Rectal smooth muscle tissue (tissue), 1 donor: ENCODE measurements around the gene ZNF319.

Experiments
- H3K27ac ChIP-seq: one replicate; pipeline ENCODE4 v1.7.0; 2013; ENCODE audit warnings: low read depth, low read length, inconsistent platforms
- H3K27me3 ChIP-seq: one replicate; pipeline ENCODE4 v1.7.0; 2013; ENCODE audit warnings: low read length; ENCODE audit not compliant: control insufficient read depth, insufficient read depth
- H3K36me3 ChIP-seq: one replicate; pipeline ENCODE4 v1.7.0; 2013; ENCODE audit warnings: low read length; ENCODE audit not compliant: control insufficient read depth, insufficient read depth
- H3K4me1 ChIP-seq: one replicate; pipeline ENCODE4 v1.7.0; 2013; ENCODE audit warnings: low read length; ENCODE audit not compliant: control insufficient read depth, insufficient read depth
- H3K4me3 ChIP-seq: one replicate; pipeline ENCODE4 v1.7.0; 2013; ENCODE audit warnings: low read length
- H3K9ac ChIP-seq: one replicate; pipeline ENCODE4 v1.7.0; 2013; ENCODE audit warnings: low read length

ZNF319 gene

GRCh38 chr16:57999971-58000705, at the start of gene ZNF319:
ZNF319 (minus strand) TSS chr16:58000672; CDS start chr16:57998265, 2,407 bp downstream.
- H3K27me3 ChIP-seq: no peaks in the 10 kb centered on the region
- H3K36me3 ChIP-seq: peaks cover 3% of the 10 kb centered on the region
- H3K4me1 ChIP-seq: peaks cover 11% of the 10 kb centered on the region

DNA sequence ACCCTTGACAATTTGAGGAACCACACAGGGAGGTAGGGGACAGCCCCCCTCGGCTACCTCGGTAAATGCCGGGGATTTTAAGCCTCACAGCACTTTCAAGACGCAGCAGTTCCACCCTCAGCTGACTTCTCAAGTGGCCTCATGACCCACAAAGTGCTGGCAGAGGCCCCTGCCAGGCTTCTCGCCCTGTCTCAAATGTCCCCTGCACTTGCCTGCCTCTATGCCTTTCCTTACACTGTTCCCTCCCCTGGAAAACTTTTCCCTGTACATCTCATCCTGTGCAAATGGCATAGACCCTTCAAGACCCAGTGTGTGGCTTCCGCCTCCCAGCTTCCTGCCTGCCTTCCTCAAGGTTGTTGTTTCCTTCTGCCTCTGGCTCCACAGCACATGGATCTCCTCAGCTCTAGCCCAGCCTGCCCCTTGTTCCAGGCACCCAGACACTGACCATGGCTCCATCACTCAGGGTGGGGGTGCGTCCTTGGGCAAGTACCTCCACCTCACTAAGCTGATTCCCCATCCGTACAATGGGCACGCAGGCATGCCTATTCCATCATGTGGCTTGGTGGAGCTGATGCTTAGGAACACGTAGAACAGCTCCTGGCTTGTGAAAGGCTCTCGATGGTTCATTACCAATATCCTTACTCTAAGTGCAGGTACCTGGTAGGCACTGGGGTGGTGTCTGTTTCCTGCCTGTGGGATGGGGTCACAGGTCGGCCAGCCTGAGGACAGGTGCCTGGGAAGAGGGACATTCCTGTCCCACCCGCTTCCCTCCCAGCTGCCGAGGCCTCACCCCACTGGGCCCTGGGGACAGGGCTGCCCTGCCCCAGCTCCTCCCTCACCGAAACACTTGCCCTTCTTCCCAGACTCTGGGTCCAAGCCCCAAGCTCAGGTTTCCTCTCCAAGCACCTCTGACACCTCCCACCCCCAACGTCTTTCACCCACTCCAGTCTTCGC, 49.0 kb upstream of the ZNF319 start:
- no peak overlapping the region for H3K27ac ChIP-seq
- no peaks in the 10 kb centered on the region for H3K4me1 ChIP-seq
- H3K27me3 ChIP-seq: no peaks in the 10 kb centered on the region
- no peak overlapping the region for H3K4me3 ChIP-seq
- no peak overlapping the region for H3K9ac ChIP-seq
- no peaks in the 10 kb centered on the region for H3K36me3 ChIP-seq

More at GRCh38 chr16:57999971-58000705, at the start of gene ZNF319:
- peak within 1 kb of the TSS; percentile 96 for H3K4me3 ChIP-seq
- H3K9ac ChIP-seq: peak within 1 kb of the TSS; percentile 42
- peak within 1 kb of the TSS; percentile 91 for H3K27ac ChIP-seq

GRCh38 chr16:58048494-58049231, 48.2 kb upstream of the ZNF319 start:
- H3K4me3 ChIP-seq: no peak overlapping the region
- no peaks in the 10 kb centered on the region for H3K4me1 ChIP-seq
- no peaks in the 10 kb centered on the region for H3K27me3 ChIP-seq
- peaks cover 2% of the 10 kb centered on the region for H3K36me3 ChIP-seq
- H3K9ac ChIP-seq: no peak overlapping the region
- no peak overlapping the region for H3K27ac ChIP-seq

- Histone ChIP-seq H3K4me3 (no peak overlapping the region), H3K4me1 (no peaks in the 10 kb centered on the region), H3K9ac (no peak overlapping the region), H3K36me3 (peaks cover 11% of the 10 kb centered on the region), H3K27me3 (no peaks in the 10 kb centered on the region), H3K27ac (no peak overlapping the region)
Observed at GRCh38 chr16:58047557-58048348, 47.3 kb upstream of the ZNF319 start.

DNA sequence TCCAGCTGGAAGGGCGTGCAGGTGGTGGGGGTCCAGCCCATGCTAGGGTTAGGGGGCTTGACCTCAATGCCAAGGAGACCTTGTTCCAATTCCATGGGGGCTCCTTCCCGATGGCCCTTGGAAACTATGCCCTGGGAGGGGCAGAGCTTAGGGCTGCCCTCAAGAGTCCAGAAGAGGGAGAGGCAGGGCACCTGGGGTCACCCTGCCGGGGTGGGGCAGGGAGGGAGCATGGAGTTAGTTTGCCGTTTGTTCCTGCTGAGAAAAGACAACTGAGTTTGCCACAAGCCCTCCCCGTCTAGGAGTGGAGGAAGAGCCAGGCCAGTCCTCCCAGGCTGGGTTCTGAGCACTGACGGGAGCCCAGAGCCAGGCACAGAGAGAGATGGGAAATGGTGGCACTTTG, 46.5 kb upstream of the ZNF319 start:
- H3K9ac ChIP-seq: no peak overlapping the region
- H3K4me1 ChIP-seq: no peaks in the 10 kb centered on the region

DNA sequence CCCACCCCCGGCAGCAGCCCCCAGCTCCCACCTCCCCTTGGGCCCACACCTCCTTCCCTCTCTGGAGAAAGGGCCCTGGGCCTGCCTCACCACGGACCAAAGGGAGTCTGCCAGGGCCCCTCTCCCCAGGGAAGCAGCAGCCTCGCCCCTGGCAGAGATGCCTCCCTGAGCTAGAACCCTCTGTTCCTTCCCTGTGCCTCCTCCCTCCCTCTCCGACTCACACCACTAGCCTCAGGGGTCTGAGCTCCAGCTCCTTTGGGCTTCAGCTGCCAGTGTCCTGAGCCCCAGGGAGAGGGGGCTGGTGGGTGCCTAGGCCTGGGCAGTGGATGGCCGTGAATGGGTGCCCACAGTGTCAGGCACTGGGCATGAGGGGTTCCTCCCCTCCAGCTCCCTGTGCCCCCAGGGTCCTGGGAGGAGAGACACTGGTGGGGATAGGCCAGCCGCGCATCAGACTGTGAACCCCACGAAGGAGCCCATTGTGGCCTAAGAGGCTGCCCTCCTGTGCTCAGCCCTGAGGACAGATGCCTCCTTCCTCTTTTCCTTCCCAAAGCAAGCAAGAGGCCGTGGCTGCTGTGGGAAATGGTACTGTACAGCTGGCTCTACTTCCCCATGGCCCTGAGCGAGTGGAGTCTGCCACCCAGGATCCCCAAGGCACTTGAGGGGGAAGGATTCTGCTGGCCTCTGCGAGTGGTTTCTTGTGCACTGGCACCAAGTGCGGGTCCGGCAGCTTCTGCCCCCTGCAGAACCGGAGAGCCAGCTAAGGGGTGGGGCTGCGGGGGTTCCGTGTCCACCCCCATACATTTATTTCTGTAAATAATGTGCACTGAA, 45.8 kb upstream of the ZNF319 start:
- Histone ChIP-seq H3K36me3 (peaks cover 20% of the 10 kb centered on the region), H3K4me1 (no peaks in the 10 kb centered on the region), H3K27ac (no peak overlapping the region)

More for the DNA sequence above, 46.5 kb upstream of the ZNF319 start:
- H3K4me3 ChIP-seq: no peak overlapping the region
- H3K27me3 ChIP-seq: no peaks in the 10 kb centered on the region
- peaks cover 19% of the 10 kb centered on the region for H3K36me3 ChIP-seq
- H3K27ac ChIP-seq: no peak overlapping the region

GRCh38 chr16:58045096-58045495, 44.6 kb upstream of the ZNF319 start:
- H3K9ac ChIP-seq: no peak overlapping the region

More for the DNA sequence above, 45.8 kb upstream of the ZNF319 start:
- no peaks in the 10 kb centered on the region for H3K27me3 ChIP-seq
- H3K9ac ChIP-seq: no peak overlapping the region
- H3K4me3 ChIP-seq: no peak overlapping the region

GRCh38 chr16:58044266-58045019, 44.0 kb upstream of the ZNF319 start:
- no peak overlapping the region for H3K9ac ChIP-seq
- no peaks in the 10 kb centered on the region for H3K27me3 ChIP-seq
- H3K4me3 ChIP-seq: no peak overlapping the region
- H3K27ac ChIP-seq: no peak overlapping the region
- no peaks in the 10 kb centered on the region for H3K4me1 ChIP-seq
- H3K36me3 ChIP-seq: peaks cover 25% of the 10 kb centered on the region

More at GRCh38 chr16:58045096-58045495, 44.6 kb upstream of the ZNF319 start:
- Histone ChIP-seq H3K4me1 (no peaks in the 10 kb centered on the region), H3K36me3 (peaks cover 25% of the 10 kb centered on the region), H3K27me3 (no peaks in the 10 kb centered on the region), H3K27ac (no peak overlapping the region), H3K4me3 (no peak overlapping the region)

DNA sequence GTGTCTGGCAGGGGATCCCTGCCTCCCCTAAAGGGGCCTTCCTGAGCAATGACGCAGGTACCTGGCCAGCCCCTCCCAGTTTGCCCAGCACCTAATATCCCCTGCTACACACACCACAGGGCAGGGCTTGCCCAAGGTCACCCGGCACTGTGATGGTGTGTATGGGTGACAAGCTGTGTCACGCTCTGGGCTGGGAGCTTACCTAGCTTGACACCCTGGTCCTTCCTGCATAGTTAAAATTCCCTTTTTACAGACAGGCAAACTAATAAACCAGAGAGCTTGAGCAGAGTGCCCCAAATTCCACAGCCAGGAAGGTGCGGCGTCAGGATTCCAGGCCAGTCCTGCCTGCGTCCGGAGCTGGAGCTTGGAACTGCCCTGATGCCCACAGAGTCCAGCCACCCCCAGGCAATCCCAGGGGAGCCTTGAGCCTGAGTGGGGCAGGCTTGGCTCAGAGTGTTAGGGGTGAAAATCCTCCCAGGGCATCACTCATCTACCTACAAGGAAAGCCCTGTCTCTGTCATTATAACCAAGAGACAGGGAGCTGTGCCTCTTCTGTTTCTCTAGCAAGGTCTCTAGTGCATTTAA, 43.2 kb upstream of the ZNF319 start:
- peaks cover 25% of the 10 kb centered on the region for H3K36me3 ChIP-seq
- H3K4me3 ChIP-seq: no peak overlapping the region
- no peak overlapping the region for H3K27ac ChIP-seq
- H3K4me1 ChIP-seq: no peaks in the 10 kb centered on the region
- no peaks in the 10 kb centered on the region for H3K27me3 ChIP-seq
- H3K9ac ChIP-seq: no peak overlapping the region

DNA sequence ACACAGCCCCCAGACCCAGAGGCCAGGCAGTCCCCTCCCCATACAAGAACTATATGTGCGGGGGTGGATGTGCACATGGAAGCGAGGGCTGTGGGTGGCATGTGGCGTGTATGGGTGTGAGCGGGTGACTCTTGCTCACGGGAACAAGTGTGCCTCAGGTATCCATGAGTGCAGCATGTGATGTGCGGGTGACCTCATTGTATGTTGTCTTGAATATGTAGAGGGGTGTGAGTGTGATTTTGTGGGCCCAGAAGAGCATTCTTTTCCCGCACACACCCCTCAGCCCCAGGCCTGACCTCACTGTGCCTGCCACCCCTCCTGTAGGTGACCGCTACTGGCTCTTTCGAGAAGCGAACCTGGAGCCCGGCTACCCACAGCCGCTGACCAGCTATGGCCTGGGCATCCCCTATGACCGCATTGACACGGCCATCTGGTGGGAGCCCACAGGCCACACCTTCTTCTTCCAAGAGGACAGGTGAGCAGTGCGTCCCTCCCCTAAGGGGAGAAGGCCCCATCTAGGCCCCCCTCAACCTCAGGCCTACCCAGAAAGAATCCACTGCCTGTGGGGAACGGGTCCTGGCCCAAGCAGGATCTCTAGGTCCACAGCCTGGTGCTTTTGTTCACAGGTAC, 42.5 kb upstream of the ZNF319 start:
- H3K4me1 ChIP-seq: no peaks in the 10 kb centered on the region
- no peaks in the 10 kb centered on the region for H3K27me3 ChIP-seq
- no peak overlapping the region for H3K4me3 ChIP-seq
- no peak overlapping the region for H3K9ac ChIP-seq
- H3K36me3 ChIP-seq: peaks cover 25% of the 10 kb centered on the region
- no peak overlapping the region for H3K27ac ChIP-seq
